Measurements from ENCODE around the gene SDK1. TPM values are rescaled to one million over a fixed set of nuclear protein-coding genes. Genes with fewer than 3 reads are reported as not detected.

SDK1 gene
- total and polyA plus RNA-seq, 4 donors: 10.4 to 11.6 (median 11.0) TPM

- WGBS (ENCODE audit: insufficient coverage): 75% methylated on average over 8 of the region's 11 CpGs
- H3K27me3 ChIP-seq (ENCODE audit: control insufficient read depth, insufficient read depth, low read length): no peaks in the 10 kb centered on the region
- no peak overlapping the region for H3K27ac ChIP-seq (ENCODE audit: low read depth, low read length)
- H3K4me1 ChIP-seq (ENCODE audit: control insufficient read depth, insufficient read depth, low read length): peaks cover 16% of the 10 kb centered on the region
- no peaks in the 10 kb centered on the region for H3K36me3 ChIP-seq (ENCODE audit: control insufficient read depth, insufficient read depth, low read length)
- peak in 1 of 6 donors; percentile 40 for DNase-seq (ENCODE audit: low read depth in 4 of 6, low spot score in 6 of 6)
- no peak overlapping the region for H3K4me3 ChIP-seq (ENCODE audit: low read depth, low read length)
- H3K9me3 ChIP-seq (ENCODE audit: control insufficient read depth, insufficient read depth, low read length): no peaks in the 10 kb centered on the region
These were observed 591.6 kb downstream of the SDK1 start for GRCh38 chr7:3892686-3893085.

GRCh38 chr7:3893151-3893788 is 592.2 kb downstream of the SDK1 start:
- 88% methylated on average over 8 of the region's 12 CpGs for WGBS (ENCODE audit: insufficient coverage)
- Histone ChIP-seq H3K4me3 (ENCODE audit: low read depth, low read length) (no peak overlapping the region), H3K27me3 (ENCODE audit: control insufficient read depth, insufficient read depth, low read length) (no peaks in the 10 kb centered on the region), H3K9me3 (ENCODE audit: control insufficient read depth, insufficient read depth, low read length) (no peaks in the 10 kb centered on the region), H3K27ac (ENCODE audit: low read depth, low read length) (no peak overlapping the region), H3K4me1 (ENCODE audit: control insufficient read depth, insufficient read depth, low read length) (peaks cover 16% of the 10 kb centered on the region), H3K36me3 (ENCODE audit: control insufficient read depth, insufficient read depth, low read length) (no peaks in the 10 kb centered on the region)
- no peak for DNase-seq (ENCODE audit: low read depth in 4 of 6, low spot score in 6 of 6)

DNA sequence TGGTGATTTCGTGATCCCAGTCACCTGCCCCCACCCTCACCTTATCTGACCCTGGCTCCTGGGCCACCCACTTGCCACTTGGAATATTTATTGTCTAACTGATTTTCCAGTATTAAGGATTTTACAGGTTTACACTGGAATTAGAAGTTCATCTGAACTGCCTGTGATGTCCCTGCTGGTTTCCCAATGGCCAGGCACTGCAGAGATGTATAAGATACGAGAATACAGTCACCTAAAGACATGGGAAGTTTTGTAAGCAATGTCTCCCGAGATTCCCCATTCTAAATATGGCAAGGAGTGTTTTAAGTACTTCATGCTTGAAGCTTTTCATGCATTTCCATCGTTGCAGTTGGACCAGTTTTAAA is 592.7 kb downstream of the SDK1 start:
- Histone ChIP-seq H3K27me3 (ENCODE audit: control insufficient read depth, insufficient read depth, low read length) (no peaks in the 10 kb centered on the region), H3K9me3 (ENCODE audit: control insufficient read depth, insufficient read depth, low read length) (no peaks in the 10 kb centered on the region), H3K4me3 (ENCODE audit: low read depth, low read length) (no peak overlapping the region), H3K4me1 (ENCODE audit: control insufficient read depth, insufficient read depth, low read length) (peaks cover 16% of the 10 kb centered on the region), H3K36me3 (ENCODE audit: control insufficient read depth, insufficient read depth, low read length) (no peaks in the 10 kb centered on the region), H3K27ac (ENCODE audit: low read depth, low read length) (no peak overlapping the region)
- 100% methylated on average over 1 of the region's 4 CpGs for WGBS (ENCODE audit: insufficient coverage)
- no peak for DNase-seq (ENCODE audit: low read depth in 4 of 6, low spot score in 6 of 6)

DNA sequence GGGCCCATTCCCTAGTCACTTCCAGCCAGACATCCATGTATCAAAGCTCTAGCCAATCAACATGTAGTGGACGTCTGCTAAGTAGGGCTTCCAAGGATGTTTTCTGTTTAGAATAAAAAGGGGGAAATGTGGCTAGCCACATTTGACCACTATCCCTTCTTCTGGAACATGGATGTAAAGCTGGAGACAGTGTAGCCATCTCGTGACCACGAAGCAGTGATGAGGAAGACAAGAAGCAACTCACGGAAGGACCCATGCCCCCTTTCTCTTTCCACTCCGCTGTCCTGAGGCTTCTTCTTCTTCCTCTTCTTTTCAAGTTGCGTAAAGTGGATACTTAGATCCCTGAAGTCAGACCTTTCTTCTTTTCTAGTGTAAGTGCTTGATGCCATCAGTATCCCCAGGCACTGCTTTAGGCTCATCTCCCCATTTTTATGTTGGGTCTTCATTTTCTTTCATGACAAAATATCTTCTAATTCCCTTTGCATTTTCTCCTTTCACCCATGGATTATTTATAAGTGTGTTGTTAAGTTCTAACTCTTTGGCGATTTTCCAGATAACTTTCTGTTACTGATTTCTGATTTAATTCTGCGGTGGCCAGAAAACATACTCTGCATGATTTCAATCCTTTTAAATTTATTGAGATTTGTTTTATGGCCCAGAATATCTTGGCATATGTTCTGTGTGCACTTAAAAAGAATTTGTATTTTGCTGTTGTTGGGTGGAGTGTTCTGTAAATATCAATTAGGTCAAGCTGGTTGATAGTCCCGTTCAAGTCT is 594.5 kb downstream of the SDK1 start:
- peaks cover 20% of the 10 kb centered on the region for H3K4me1 ChIP-seq (ENCODE audit: control insufficient read depth, insufficient read depth, low read length)
- H3K27ac ChIP-seq (ENCODE audit: low read depth, low read length): no peak overlapping the region
- WGBS (ENCODE audit: insufficient coverage): 87% methylated on average over 4 of the region's 9 CpGs
- no peaks in the 10 kb centered on the region for H3K9me3 ChIP-seq (ENCODE audit: control insufficient read depth, insufficient read depth, low read length)
- H3K36me3 ChIP-seq (ENCODE audit: control insufficient read depth, insufficient read depth, low read length): no peaks in the 10 kb centered on the region
- no peaks in the 10 kb centered on the region for H3K27me3 ChIP-seq (ENCODE audit: control insufficient read depth, insufficient read depth, low read length)
- DNase-seq (ENCODE audit: low read depth in 4 of 6, low spot score in 6 of 6): no peak
- no peak overlapping the region for H3K4me3 ChIP-seq (ENCODE audit: low read depth, low read length)

- Histone ChIP-seq H3K4me3 (ENCODE audit: low read depth, low read length) (no peak overlapping the region), H3K27ac (ENCODE audit: low read depth, low read length) (no peak overlapping the region), H3K9me3 (ENCODE audit: control insufficient read depth, insufficient read depth, low read length) (no peaks in the 10 kb centered on the region), H3K4me1 (ENCODE audit: control insufficient read depth, insufficient read depth, low read length) (peaks cover 20% of the 10 kb centered on the region), H3K36me3 (ENCODE audit: control insufficient read depth, insufficient read depth, low read length) (no peaks in the 10 kb centered on the region), H3K27me3 (ENCODE audit: control insufficient read depth, insufficient read depth, low read length) (no peaks in the 10 kb centered on the region)
- DNase-seq (ENCODE audit: low read depth in 4 of 6, low spot score in 6 of 6): no peak
- WGBS (ENCODE audit: insufficient coverage): 82% methylated on average over 3 of the region's 6 CpGs
These were observed 595.2 kb downstream of the SDK1 start for GRCh38 chr7:3896169-3896765.

DNA sequence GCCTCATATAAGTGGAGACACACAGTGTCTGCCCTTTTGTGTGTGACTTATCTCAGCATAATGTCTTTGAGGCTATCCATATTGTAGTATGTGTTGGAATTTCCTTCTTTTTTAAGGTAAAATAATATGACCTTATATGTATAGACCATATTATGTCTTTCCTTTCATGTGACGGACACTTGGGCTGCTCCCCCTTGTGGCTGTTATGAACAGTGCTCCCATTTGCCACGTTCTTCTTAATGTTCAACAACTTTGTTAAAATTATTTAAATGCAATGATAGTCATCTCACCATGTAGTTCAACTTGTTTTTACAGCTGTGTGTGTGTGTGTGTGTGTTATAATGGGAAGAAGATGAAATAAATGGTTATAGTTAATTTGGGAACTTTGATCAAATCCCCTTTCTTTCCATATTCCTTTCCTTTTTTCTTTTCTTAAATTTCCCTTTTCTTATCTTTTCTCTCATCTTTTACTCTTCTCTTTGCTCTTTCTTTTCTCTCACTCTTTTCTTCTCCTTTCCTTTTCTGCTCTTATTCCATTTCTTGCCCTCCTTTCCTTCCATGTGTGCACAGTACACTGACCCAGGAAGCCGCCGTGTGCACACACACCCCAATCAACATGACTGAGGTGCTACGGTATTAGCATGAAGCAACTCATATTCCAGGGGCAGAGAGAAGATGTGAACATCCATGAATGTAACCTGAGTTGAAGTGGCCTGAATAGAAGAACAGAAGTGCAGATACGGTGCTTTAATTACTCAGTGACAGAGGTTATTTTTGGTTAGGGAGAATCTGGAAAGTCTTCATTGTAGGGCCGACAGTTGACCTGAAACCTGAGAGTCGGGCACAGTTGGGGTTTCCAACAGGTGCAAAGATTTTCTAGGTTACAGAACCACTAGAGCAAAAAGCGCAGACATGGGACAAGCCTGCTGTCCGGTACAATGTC is 596.6 kb downstream of the SDK1 start:
- H3K27me3 ChIP-seq (ENCODE audit: control insufficient read depth, insufficient read depth, low read length): no peaks in the 10 kb centered on the region
- no peak overlapping the region for H3K4me3 ChIP-seq (ENCODE audit: low read depth, low read length)
- H3K36me3 ChIP-seq (ENCODE audit: control insufficient read depth, insufficient read depth, low read length): no peaks in the 10 kb centered on the region
- H3K27ac ChIP-seq (ENCODE audit: low read depth, low read length): no peak overlapping the region
- peak in 2 of 6 donors; percentile 64 to 80 for DNase-seq (ENCODE audit: low read depth in 4 of 6, low spot score in 6 of 6)
- WGBS (ENCODE audit: insufficient coverage): 93% methylated on average over 4 of the region's 10 CpGs
- H3K9me3 ChIP-seq (ENCODE audit: control insufficient read depth, insufficient read depth, low read length): no peaks in the 10 kb centered on the region
- H3K4me1 ChIP-seq (ENCODE audit: control insufficient read depth, insufficient read depth, low read length): peaks cover 13% of the 10 kb centered on the region

GRCh38 chr7:3899559-3899991 is 598.5 kb downstream of the SDK1 start:
- Histone ChIP-seq H3K9me3 (ENCODE audit: control insufficient read depth, insufficient read depth, low read length) (no peaks in the 10 kb centered on the region), H3K4me1 (ENCODE audit: control insufficient read depth, insufficient read depth, low read length) (peaks cover 7% of the 10 kb centered on the region), H3K36me3 (ENCODE audit: control insufficient read depth, insufficient read depth, low read length) (no peaks in the 10 kb centered on the region), H3K27me3 (ENCODE audit: control insufficient read depth, insufficient read depth, low read length) (no peaks in the 10 kb centered on the region), H3K27ac (ENCODE audit: low read depth, low read length) (no peak overlapping the region), H3K4me3 (ENCODE audit: low read depth, low read length) (no peak overlapping the region)
- DNase-seq (ENCODE audit: low read depth in 4 of 6, low spot score in 6 of 6): no peak
- WGBS (ENCODE audit: insufficient coverage): 72% methylated on average over 7 of the region's 9 CpGs

GRCh38 chr7:3908153-3908552 is 607.1 kb downstream of the SDK1 start:
- H3K9me3 ChIP-seq (ENCODE audit: control insufficient read depth, insufficient read depth, low read length): no peaks in the 10 kb centered on the region
- no peak for DNase-seq (ENCODE audit: low read depth in 4 of 6, low spot score in 6 of 6)
- no peak overlapping the region for H3K4me3 ChIP-seq (ENCODE audit: low read depth, low read length)
- H3K4me1 ChIP-seq (ENCODE audit: control insufficient read depth, insufficient read depth, low read length): peaks cover 38% of the 10 kb centered on the region
- H3K27me3 ChIP-seq (ENCODE audit: control insufficient read depth, insufficient read depth, low read length): no peaks in the 10 kb centered on the region
- WGBS (ENCODE audit: insufficient coverage): 78% methylated on average over 18 of the region's 19 CpGs
- no peak overlapping the region for H3K27ac ChIP-seq (ENCODE audit: low read depth, low read length)
- H3K36me3 ChIP-seq (ENCODE audit: control insufficient read depth, insufficient read depth, low read length): no peaks in the 10 kb centered on the region

DNA sequence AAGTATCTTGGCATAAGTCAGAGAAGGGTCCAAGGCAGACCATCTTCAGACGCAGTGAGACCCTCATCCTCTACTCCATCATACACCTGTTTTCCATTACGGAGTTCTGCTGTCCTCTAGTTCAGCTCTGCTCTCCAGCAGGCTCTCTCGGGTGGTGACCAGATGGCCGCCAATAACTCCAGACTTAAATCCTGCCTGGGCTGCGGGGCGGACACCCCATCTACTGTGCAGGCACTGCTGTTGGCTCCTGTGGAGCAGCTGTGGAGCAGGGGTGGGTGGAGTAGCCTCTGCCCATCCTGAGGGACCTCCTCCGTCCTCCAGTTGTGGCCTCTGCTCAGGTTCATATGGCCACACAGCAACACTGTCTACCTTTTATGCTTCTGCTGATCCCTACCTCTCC is 608.1 kb downstream of the SDK1 start:
- Histone ChIP-seq H3K36me3 (ENCODE audit: control insufficient read depth, insufficient read depth, low read length) (no peaks in the 10 kb centered on the region), H3K27me3 (ENCODE audit: control insufficient read depth, insufficient read depth, low read length) (no peaks in the 10 kb centered on the region), H3K9me3 (ENCODE audit: control insufficient read depth, insufficient read depth, low read length) (no peaks in the 10 kb centered on the region), H3K4me1 (ENCODE audit: control insufficient read depth, insufficient read depth, low read length) (peaks cover 39% of the 10 kb centered on the region), H3K27ac (ENCODE audit: low read depth, low read length) (peak overlapping the region; percentile 47), H3K4me3 (ENCODE audit: low read depth, low read length) (no peak overlapping the region)
- DNase-seq (ENCODE audit: low read depth in 4 of 6, low spot score in 6 of 6): no peak
- 82% methylated on average over 6 of the region's 7 CpGs for WGBS (ENCODE audit: insufficient coverage)

Measured in spinal cord (tissue), 10 donors.